Ascending aorta (tissue), 2 donors: ENCODE results near the gene PTPRN2. TPM values are rescaled to one million over a fixed set of nuclear protein-coding genes. Genes with fewer than 3 reads are reported as not detected.

Experiments
- DNase-seq, 2 donors: peaks; one replicate each; pipeline ENCODE4 v3.0.0-alpha.2; 2019; ENCODE audit warnings: low spot score in 2 of 2
- H3K27ac ChIP-seq, 2 donors: fragments of 200-600 bp; sonication (generic); one replicate each; pipeline ENCODE4 v1.5.1; 2016 to 2017; ENCODE audit warnings: mild to moderate bottlenecking in 1 of 2
- H3K27me3 ChIP-seq: fragments of 200-600 bp; sonication (generic); one replicate; pipeline ENCODE4 v1.5.1; 2017
- H3K36me3 ChIP-seq, 2 donors: fragments of 200-600 bp; sonication (generic); one replicate each; pipeline ENCODE4 v1.5.1; 2016
- H3K4me1 ChIP-seq, 2 donors: fragments of 200-600 bp; sonication (generic); one replicate each; pipeline ENCODE4 v1.5.1; 2016 to 2017; ENCODE audit warnings: mild to moderate bottlenecking in 1 of 2
- H3K4me3 ChIP-seq, 2 donors: fragments of 200-600 bp; sonication (generic); one replicate each; pipeline ENCODE4 v1.5.1; 2016 to 2017; ENCODE audit warnings: mild to moderate bottlenecking in 1 of 2
- H3K9me3 ChIP-seq, 2 donors: fragments of 200-600 bp; sonication (generic); one replicate each; pipeline ENCODE4 v1.5.1; 2016
- intact Hi-C: fragments of 100-400 bp; cut with DNase I; formaldehyde crosslinking; loops from one replicate; pipeline ENCODE4 v1.15.1; 2023
- total RNA-seq: library from RNA; depleted of rRNA; stranded (reverse); fragments of >200 nt; gene quantifications from one replicate; pipeline ENCODE4 v1.1.0, GENCODE V29; 2016
- TF ChIP-seq, protein P1 (sequence below), 3 experiments: fragments of 200-600 bp in 2 of 3; fragments of 450-650 bp in 1 of 3; sonication (generic) in 2 of 3; IDR thresholded peaks; one replicate each; pipeline ENCODE4 v1.5.1; 2016 to 2019; ENCODE audit warnings: antibody characterized with exemption in 3 of 3, mild to moderate bottlenecking in 1 of 3, moderate library complexity in 1 of 3

PTPRN2 gene
- total RNA-seq, 1 donor from 2014 or later = 7.3 TPM

DNA sequence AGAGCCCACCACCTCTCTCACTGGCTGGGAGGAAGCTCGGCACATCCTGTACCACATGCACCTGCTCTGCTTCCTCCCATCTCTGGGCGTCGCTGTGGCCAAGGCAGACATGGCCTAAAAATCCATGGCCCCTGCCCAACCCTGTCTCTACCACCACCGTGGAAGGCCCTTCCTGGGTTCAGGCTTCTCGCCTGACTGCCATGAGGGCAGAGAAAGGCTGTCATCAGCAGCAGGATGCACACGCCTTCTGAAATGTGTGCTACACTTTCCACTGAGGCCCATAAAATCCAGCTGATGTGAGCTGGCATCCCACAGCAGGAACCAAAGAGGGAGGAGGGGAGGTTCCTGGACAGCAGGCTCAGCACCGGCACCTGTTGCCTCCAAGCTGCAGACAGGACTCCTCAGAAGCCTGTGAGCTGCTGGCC, 93.4 kb downstream of the PTPRN2 start:
- intact Hi-C loops = no loop called here
- TF ChIP-seq, protein P1, sequence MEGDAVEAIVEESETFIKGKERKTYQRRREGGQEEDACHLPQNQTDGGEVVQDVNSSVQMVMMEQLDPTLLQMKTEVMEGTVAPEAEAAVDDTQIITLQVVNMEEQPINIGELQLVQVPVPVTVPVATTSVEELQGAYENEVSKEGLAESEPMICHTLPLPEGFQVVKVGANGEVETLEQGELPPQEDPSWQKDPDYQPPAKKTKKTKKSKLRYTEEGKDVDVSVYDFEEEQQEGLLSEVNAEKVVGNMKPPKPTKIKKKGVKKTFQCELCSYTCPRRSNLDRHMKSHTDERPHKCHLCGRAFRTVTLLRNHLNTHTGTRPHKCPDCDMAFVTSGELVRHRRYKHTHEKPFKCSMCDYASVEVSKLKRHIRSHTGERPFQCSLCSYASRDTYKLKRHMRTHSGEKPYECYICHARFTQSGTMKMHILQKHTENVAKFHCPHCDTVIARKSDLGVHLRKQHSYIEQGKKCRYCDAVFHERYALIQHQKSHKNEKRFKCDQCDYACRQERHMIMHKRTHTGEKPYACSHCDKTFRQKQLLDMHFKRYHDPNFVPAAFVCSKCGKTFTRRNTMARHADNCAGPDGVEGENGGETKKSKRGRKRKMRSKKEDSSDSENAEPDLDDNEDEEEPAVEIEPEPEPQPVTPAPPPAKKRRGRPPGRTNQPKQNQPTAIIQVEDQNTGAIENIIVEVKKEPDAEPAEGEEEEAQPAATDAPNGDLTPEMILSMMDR (IDR thresholded peaks at IDR 0.05) = no peak
- Histone ChIP-seq H3K36me3 (no peaks in the 10 kb centered on the region), H3K27me3 (no peaks in the 10 kb centered on the region), H3K9me3 (no peaks in the 10 kb centered on the region), H3K4me3 (no peak overlapping the region), H3K27ac (no peak overlapping the region), H3K4me1 (no peaks in the 10 kb centered on the region)
- no peak for DNase-seq

DNA sequence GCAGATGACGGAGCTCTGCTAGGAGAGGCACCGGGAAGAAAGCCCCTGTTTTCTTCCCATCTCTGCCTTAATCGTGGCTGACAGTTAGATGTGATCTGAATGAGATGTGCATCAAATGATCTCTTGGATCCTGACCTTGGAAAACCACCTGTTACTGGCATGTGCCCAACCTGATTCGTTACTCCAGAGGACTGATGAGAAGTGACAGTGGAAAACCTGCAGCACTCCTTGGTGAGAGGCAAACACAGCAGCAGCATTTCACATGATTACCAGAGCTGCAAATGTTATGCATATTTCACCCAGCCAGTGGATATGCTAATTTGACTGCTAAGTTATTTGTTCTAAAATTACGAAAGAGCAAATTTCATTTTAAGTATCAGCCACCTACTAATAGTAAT, 95.3 kb downstream of the PTPRN2 start:
- Histone ChIP-seq H3K27ac (no peak overlapping the region), H3K36me3 (no peaks in the 10 kb centered on the region), H3K4me3 (no peak overlapping the region), H3K27me3 (no peaks in the 10 kb centered on the region), H3K4me1 (no peaks in the 10 kb centered on the region), H3K9me3 (no peaks in the 10 kb centered on the region)
- intact Hi-C loops = no loop called here
- TF ChIP-seq, protein P1 (IDR thresholded peaks at IDR 0.05) = no peak
- DNase-seq = no peak

DNA sequence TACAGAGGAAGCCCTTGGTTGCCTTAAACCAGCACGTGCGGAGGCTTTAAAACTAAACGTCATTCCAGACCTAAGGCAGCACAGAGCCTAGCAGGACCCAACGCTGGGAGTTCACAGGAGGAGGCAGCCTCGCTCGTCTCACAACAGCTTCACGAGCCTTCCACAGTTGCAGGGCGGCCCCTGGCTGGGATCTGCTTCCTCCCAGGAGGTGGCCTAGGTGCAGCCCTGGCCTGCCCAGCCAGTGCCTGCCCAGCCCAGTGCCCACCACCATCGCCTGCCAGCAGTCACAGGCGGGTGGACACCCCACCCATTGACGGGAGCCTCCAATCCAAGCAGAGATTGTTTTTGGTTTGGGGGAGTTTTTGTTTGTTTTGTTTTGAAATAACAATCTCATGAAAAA, 96.5 kb downstream of the PTPRN2 start:
- intact Hi-C loops = no loop called here
- no peak overlapping the region for H3K4me3 ChIP-seq

DNA sequence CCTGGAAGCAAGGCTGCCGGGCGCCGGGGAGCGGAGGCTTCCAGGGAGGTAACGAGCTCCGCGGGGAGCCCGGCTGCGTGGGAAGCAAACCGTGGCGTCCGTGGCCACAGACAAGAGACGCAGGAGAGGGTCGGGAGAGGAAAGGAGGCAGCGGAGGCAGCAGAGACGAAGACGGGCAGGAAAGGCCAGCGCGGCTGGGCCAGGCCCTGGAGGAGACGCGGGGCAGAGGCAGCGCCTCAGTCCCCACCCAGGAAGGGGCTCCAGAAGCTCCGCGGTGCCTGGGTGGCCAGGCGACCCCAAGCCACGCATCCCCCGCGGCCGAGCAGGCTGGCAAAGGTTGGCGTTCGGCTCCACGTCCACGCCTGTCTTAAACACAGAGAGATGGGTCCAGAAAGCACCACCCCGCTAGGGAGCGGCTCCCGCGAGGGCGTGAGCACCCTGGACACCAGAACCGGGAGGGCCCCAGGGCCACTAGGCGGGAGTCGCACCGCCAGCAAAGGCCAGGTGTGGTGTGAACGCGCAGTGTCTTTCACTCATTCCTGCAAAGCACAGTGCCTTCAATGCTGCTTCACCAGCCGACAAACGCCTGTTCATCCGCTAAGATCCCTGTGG, 97.3 kb downstream of the PTPRN2 start:
- H3K9me3 ChIP-seq = no peaks in the 10 kb centered on the region
- H3K36me3 ChIP-seq = no peaks in the 10 kb centered on the region
- H3K27ac ChIP-seq = no peak overlapping the region
- DNase-seq = no peak
- intact Hi-C loops = no loop called here
- H3K4me1 ChIP-seq = no peaks in the 10 kb centered on the region
- no peak overlapping the region for H3K4me3 ChIP-seq
- TF ChIP-seq, protein P1 (IDR thresholded peaks at IDR 0.05) = no peak
- no peaks in the 10 kb centered on the region for H3K27me3 ChIP-seq

More for the DNA sequence above, 96.5 kb downstream of the PTPRN2 start:
- Histone ChIP-seq H3K36me3 (no peaks in the 10 kb centered on the region), H3K9me3 (no peaks in the 10 kb centered on the region), H3K27me3 (no peaks in the 10 kb centered on the region), H3K27ac (no peak overlapping the region), H3K4me1 (no peaks in the 10 kb centered on the region)
- TF ChIP-seq, protein P1 (IDR thresholded peaks at IDR 0.05) = no peak
- no peak for DNase-seq

DNA sequence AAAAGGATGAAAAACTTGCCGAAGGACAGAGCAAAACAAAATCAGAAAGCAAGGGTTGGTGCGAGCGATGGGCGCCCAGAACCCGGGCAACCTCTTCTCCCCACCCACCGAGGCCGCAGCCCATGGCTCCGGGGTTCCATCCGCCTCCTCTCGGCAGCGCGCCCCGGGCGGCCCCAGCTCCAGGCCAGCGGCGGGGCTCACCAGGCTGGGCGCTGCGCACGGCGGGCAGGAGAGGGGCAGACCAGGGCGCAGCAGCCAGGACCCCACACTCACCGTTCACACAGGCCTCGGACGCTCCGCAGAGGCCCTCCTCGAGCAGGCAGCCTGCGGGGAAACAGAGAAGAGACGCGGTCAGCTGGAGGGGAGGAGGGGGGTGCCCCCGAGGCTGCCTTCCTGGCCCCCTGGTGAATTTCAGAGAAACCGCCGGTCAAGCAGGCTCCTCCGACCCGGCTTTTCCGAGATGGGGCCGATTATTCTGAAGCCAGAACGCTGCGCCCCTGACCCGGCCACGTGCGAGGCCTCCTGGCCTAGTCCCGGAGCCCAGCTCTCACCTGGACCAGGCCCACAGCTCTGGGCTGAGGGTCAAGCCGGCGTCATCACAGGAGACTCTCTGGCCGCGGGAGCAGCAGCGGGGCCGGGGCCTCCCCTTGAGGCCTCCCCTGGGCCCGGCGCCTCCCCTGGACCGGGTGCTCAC, 98.0 kb downstream of the PTPRN2 start:
- DNase-seq = no peak
- no peaks in the 10 kb centered on the region for H3K27me3 ChIP-seq
- TF ChIP-seq, protein P1 (IDR thresholded peaks at IDR 0.05) = no peak
- no peaks in the 10 kb centered on the region for H3K9me3 ChIP-seq
- no peak overlapping the region for H3K4me3 ChIP-seq
- no peaks in the 10 kb centered on the region for H3K4me1 ChIP-seq
- intact Hi-C loops = no loop called here
- H3K27ac ChIP-seq = no peak overlapping the region
- H3K36me3 ChIP-seq = no peaks in the 10 kb centered on the region
